ENCODE data around the gene PALLD. TPM values are rescaled to one million over a fixed set of nuclear protein-coding genes. Genes with fewer than 3 reads are reported as not detected.
A peak's percentile ranks its signal among the peaks of the same experiment; 100 is the strongest.

PALLD gene
- total RNA-seq, 1 donor from 2014 or later: 58.7 TPM

- Mint-ChIP-seq H3K4me3 (peak overlapping the region; percentile 25), H3K4me1 (peaks cover 48% of the 10 kb centered on the region), H3K9me3 (no peaks in the 10 kb centered on the region)
These were observed 139.8 kb downstream of the PALLD start for GRCh38 chr4:168636506-168637196.

DNA sequence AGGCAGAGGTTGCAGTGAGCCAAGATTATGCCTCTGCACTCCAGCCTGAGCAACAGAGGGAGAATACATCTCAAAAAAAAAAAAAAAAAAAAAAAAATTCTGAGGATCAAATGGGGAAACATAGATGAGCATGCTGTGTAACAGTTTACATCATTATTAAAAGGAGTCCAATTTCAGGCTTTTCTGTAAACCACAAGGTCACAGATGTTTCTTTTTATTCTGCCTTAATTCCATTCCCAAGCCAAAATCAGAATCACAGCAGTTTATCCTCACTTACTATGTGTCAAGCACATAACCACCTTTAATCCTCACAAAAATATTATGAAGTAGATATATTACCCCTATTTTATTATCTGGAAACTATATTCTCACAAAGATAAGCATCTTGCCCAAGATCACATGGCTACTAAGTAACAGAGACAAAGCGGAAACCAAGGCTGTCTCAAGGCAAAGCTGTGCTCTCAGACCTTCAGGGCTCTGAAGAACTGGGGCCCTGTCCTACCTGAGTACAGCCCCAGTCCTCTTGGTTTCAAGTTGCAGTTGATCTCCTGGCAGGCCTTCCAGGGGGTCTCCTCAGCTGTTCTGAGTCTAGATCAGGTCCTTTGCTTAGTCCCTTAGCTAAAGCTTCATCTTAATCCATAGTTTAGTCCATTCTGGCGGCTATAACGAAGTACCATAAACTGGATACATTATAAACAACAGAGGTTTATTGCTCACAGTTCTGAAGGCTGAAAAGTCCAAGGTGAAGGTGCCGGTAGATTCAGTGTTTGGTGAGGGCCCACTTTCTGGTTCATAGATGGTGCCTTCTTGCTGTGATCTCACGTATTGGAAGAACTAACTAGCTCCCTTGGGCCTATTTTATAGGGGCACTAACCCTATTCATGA, 141.3 kb downstream of the PALLD start:
- H3K4me3 Mint-ChIP-seq: no peak overlapping the region
- peaks cover 33% of the 10 kb centered on the region for H3K4me1 Mint-ChIP-seq
- H3K9me3 Mint-ChIP-seq: no peaks in the 10 kb centered on the region
- H3K36me3 Mint-ChIP-seq (ENCODE audit: low read depth): peaks cover 3% of the 10 kb centered on the region
- no peak for TF ChIP-seq CTCF (conservative IDR thresholded peaks at IDR 0.05)
- no peak for DNase-seq (ENCODE audit: low read depth, low spot score)
- H3K27ac Mint-ChIP-seq (ENCODE audit: unreplicated experiment): no peak overlapping the region
- H3K27me3 Mint-ChIP-seq (ENCODE audit: low read depth): no peaks in the 10 kb centered on the region

More at GRCh38 chr4:168636506-168637196, 139.8 kb downstream of the PALLD start:
- Mint-ChIP-seq H3K36me3 (ENCODE audit: low read depth) (peaks cover 3% of the 10 kb centered on the region), H3K27ac (ENCODE audit: unreplicated experiment) (no peak overlapping the region), H3K27me3 (ENCODE audit: low read depth) (no peaks in the 10 kb centered on the region)
- DNase-seq (ENCODE audit: low read depth, low spot score): no peak
- no peak for TF ChIP-seq CTCF (conservative IDR thresholded peaks at IDR 0.05)

- Mint-ChIP-seq H3K4me1 (peaks cover 21% of the 10 kb centered on the region), H3K27ac (ENCODE audit: unreplicated experiment) (no peak overlapping the region), H3K27me3 (ENCODE audit: low read depth) (no peaks in the 10 kb centered on the region), H3K9me3 (no peaks in the 10 kb centered on the region), H3K36me3 (ENCODE audit: low read depth) (peaks cover 3% of the 10 kb centered on the region), H3K4me3 (no peak overlapping the region)
- TF ChIP-seq CTCF (conservative IDR thresholded peaks at IDR 0.05): no peak
- no peak for DNase-seq (ENCODE audit: low read depth, low spot score)
These were observed 143.1 kb downstream of the PALLD start for GRCh38 chr4:168639914-168640313.

DNA sequence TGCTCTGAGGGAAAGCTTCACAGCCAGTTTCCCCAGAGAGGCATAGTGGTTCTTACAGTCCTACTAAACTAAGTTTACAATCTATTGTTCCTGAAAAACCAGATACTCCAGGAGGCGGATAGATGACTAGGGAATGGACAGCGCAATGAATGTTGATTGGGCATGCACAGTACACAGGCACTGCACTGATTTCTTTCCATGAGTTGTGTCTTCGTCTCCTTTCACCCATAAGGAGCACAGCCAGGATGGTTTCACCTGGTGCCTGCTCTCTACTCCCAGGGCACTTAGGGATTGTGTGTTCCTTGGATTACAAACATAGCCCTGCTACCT, 144.9 kb downstream of the PALLD start:
- Mint-ChIP-seq H3K27ac (ENCODE audit: unreplicated experiment) (no peak overlapping the region), H3K4me1 (peaks cover 10% of the 10 kb centered on the region), H3K9me3 (no peaks in the 10 kb centered on the region), H3K27me3 (ENCODE audit: low read depth) (no peaks in the 10 kb centered on the region), H3K36me3 (ENCODE audit: low read depth) (peaks cover 3% of the 10 kb centered on the region), H3K4me3 (no peak overlapping the region)
- no peak for DNase-seq (ENCODE audit: low read depth, low spot score)
- TF ChIP-seq CTCF (conservative IDR thresholded peaks at IDR 0.05): no peak

DNA sequence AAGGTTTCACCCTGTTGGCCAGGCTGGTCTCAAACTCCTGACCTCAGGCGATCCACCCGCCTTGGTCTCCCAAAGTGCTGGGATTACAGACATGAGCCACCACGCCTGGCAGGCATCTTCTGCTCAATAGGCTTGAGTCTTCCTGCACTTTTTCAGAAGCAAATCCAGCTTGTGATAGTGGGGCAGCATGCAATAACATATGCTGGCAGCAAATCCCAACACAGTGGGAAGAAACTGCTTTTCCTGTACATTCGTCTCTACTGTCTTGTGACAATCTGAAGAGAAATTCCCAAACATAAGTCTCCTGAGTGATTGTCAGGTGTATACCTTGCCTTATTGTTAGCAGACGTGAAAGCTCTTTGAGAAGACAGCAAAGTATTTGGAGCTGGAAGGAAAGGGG, 145.7 kb downstream of the PALLD start:
- TF ChIP-seq CTCF (conservative IDR thresholded peaks at IDR 0.05): no peak
- Mint-ChIP-seq H3K36me3 (ENCODE audit: low read depth) (peaks cover 3% of the 10 kb centered on the region), H3K27me3 (ENCODE audit: low read depth) (no peaks in the 10 kb centered on the region), H3K9me3 (no peaks in the 10 kb centered on the region), H3K4me3 (no peak overlapping the region), H3K27ac (ENCODE audit: unreplicated experiment) (no peak overlapping the region), H3K4me1 (peaks cover 10% of the 10 kb centered on the region)
- DNase-seq (ENCODE audit: low read depth, low spot score): no peak

All from neural crest cell (in vitro differentiated cells).